OCI-LY7 (cell line): Measurements from ENCODE around the gene GRIN2C.

Source experiments
- EZH2phosphoT487 ChIP-seq: fragments of 200-600 bp; sonication (generic); IDR thresholded peaks from 2 replicates; pipeline ENCODE4 v1.6.1; 2018; ENCODE audit warnings: low read depth, borderline replicate concordance, mild to moderate bottlenecking, mixed run types, antibody characterized with exemption, low read length, moderate library complexity, mixed read lengths
- TF ChIP-seq, protein P1 (sequence below): fragments of 200-600 bp; sonication (generic); conservative IDR thresholded peaks from 2 replicates; pipeline ENCODE4 v1.5.1; 2014; ENCODE audit warnings: mild to moderate bottlenecking, antibody characterized with exemption, low read length, moderate library complexity, mixed read lengths

DNA sequence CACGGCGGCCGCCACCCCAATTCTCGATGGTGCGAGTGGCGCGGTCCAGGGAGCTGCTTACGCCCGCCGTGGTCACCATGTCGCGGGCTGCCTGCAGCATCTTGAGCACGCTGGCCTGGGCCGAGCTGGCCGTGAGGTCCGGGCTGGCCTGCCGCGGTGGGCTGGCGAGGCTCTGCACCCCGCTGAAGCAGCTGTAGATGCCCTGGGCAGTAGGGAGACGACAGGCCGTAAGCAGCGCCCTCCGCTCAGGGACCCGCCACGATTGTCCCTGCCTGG is 16.4 kb downstream of the GRIN2C start:
- TF ChIP-seq, protein P1, sequence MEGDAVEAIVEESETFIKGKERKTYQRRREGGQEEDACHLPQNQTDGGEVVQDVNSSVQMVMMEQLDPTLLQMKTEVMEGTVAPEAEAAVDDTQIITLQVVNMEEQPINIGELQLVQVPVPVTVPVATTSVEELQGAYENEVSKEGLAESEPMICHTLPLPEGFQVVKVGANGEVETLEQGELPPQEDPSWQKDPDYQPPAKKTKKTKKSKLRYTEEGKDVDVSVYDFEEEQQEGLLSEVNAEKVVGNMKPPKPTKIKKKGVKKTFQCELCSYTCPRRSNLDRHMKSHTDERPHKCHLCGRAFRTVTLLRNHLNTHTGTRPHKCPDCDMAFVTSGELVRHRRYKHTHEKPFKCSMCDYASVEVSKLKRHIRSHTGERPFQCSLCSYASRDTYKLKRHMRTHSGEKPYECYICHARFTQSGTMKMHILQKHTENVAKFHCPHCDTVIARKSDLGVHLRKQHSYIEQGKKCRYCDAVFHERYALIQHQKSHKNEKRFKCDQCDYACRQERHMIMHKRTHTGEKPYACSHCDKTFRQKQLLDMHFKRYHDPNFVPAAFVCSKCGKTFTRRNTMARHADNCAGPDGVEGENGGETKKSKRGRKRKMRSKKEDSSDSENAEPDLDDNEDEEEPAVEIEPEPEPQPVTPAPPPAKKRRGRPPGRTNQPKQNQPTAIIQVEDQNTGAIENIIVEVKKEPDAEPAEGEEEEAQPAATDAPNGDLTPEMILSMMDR, result no peak
- no peak for TF ChIP-seq EZH2phosphoT487
